Hepatocyte (in vitro differentiated cells): ENCODE data around the gene EPHB6. TPM values are rescaled to one million over a fixed set of nuclear protein-coding genes. Genes with fewer than 3 reads are reported as not detected.

Experiments
- DNase-seq: peaks from one replicate; pipeline ENCODE4 v3.0.0-alpha.2; 2016; ENCODE audit warnings: low spot score
- H2AFZ ChIP-seq: fragments of 200-600 bp; sonication (generic); 2 replicates; pipeline ENCODE4 v1.6.0; 2016; ENCODE audit warnings: antibody characterized with exemption, mild to moderate bottlenecking
- H3K27ac ChIP-seq: fragments of 200-600 bp; sonication (generic); 2 replicates; pipeline ENCODE4 v1.5.1; 2016; ENCODE audit warnings: mild to moderate bottlenecking
- H3K27me3 ChIP-seq: fragments of 200-600 bp; sonication (generic); 2 replicates; pipeline ENCODE4 v1.6.1; 2016
- H3K36me3 ChIP-seq: fragments of 200-600 bp; sonication (generic); replicated peaks from 2 replicates; pipeline ENCODE4 v1.5.1; 2016; ENCODE audit warnings: low read depth; ENCODE audit not compliant: insufficient read depth
- H3K4me1 ChIP-seq: fragments of 200-600 bp; sonication (generic); 2 replicates; pipeline ENCODE4 v1.5.1; 2016; ENCODE audit warnings: mild to moderate bottlenecking, moderate library complexity; ENCODE audit not compliant: insufficient read depth
- H3K4me2 ChIP-seq: fragments of 200-600 bp; sonication (generic); 2 replicates; pipeline ENCODE4 v1.6.0; 2016
- H3K4me3 ChIP-seq: fragments of 200-600 bp; sonication (generic); 2 replicates; pipeline ENCODE4 v1.5.1; 2016; ENCODE audit warnings: mild to moderate bottlenecking
- H3K79me2 ChIP-seq: fragments of 200-600 bp; sonication (generic); 2 replicates; pipeline ENCODE4 v1.6.0; 2017; ENCODE audit warnings: mild to moderate bottlenecking
- H3K9me2 ChIP-seq: fragments of 200-600 bp; sonication (generic); replicated peaks from 2 replicates; pipeline ENCODE4 v1.6.0; 2017; ENCODE audit warnings: mild to moderate bottlenecking; ENCODE audit not compliant: insufficient read depth
- H3K9me3 ChIP-seq: fragments of 200-600 bp; sonication (generic); 2 replicates; pipeline ENCODE4 v1.5.1; 2016; ENCODE audit warnings: low read depth, mild to moderate bottlenecking
- H4K20me1 ChIP-seq: fragments of 200-600 bp; sonication (generic); 2 replicates; pipeline ENCODE4 v1.6.0; 2016; ENCODE audit warnings: mild to moderate bottlenecking; ENCODE audit not compliant: insufficient read depth, poor library complexity, severe bottlenecking
- EZH2 ChIP-seq: fragments of 200-600 bp; sonication (generic); IDR thresholded peaks from 2 replicates; pipeline ENCODE4 v1.6.1; 2016; ENCODE audit warnings: antibody characterized with exemption, mild to moderate bottlenecking, borderline replicate concordance
- EZH2phosphoT487 ChIP-seq: fragments of 200-600 bp; sonication (generic); IDR thresholded peaks from one replicate; pipeline ENCODE4 v1.6.1; 2018; ENCODE audit warnings: antibody characterized with exemption, mild to moderate bottlenecking, low read depth, moderate library complexity; ENCODE audit not compliant: unreplicated experiment, severe bottlenecking
- WGBS: methylation state at CpG from one replicate; pipeline ENCODE4 v1.1.6; 2016; ENCODE audit warnings: low lambda C conversion rate; ENCODE audit errors: missing lambda C conversion rate; 5-methylcytosine and 5-hydroxymethylcytosine counted together
- polyA plus RNA-seq: library from polyadenylated mRNA; unstranded; fragments of >200 nt; fragmentation: Nextera tagmentation; extraction: Ambion mirVana; gene quantifications from 2 replicates; pipeline ENCODE4 v1.2.1, GENCODE V29; 2016
- total RNA-seq: library from RNA; depleted of rRNA; stranded (reverse); fragments of >200 nt; gene quantifications from 2 replicates; pipeline ENCODE4 v1.2.3, GENCODE V29; 2014
- TF ChIP-seq, protein P1 (sequence below): fragments of 200-600 bp; sonication (generic); IDR thresholded peaks from 2 replicates; pipeline ENCODE4 v1.5.1; 2016; ENCODE audit warnings: antibody characterized with exemption, mild to moderate bottlenecking; ENCODE audit not compliant: poor library complexity

The EPHB6 gene
- total and polyA plus RNA-seq, 2 experiments from 2014 or later: 14.8 to 29.6 TPM

DNA sequence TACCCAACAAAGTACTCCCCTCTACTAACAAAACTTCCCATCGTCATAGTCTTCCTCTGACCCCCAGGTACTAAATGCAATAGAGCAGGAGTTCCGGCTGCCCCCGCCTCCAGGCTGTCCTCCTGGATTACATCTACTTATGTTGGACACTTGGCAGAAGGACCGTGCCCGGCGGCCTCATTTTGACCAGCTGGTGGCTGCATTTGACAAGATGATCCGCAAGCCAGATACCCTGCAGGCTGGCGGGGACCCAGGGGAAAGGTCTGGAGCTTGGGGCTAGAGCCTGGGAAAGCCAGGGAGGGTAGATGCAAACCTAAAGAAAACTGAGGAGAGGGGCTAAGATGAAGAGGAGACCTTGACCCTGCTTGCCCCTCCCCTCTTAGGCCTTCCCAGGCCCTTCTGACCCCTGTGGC lies 15.3 kb downstream of the EPHB6 start:
- H2AFZ ChIP-seq: no peak overlapping the region
- no peaks in the 10 kb centered on the region for H3K27me3 ChIP-seq
- WGBS: 86% methylated on average over 8 of the region's 8 CpGs
- DNase-seq: no peak
- no peaks in the 10 kb centered on the region for H3K4me1 ChIP-seq
- no peaks in the 10 kb centered on the region for H3K9me2 ChIP-seq
- H3K9me3 ChIP-seq: no peaks in the 10 kb centered on the region
- no peak overlapping the region for H3K4me3 ChIP-seq
- H3K4me2 ChIP-seq: no peak overlapping the region
- H3K27ac ChIP-seq: no peak overlapping the region
- H3K36me3 ChIP-seq: no peaks in the 10 kb centered on the region
- no peaks in the 10 kb centered on the region for H4K20me1 ChIP-seq
- H3K79me2 ChIP-seq: no peaks in the 10 kb centered on the region
- TF ChIP-seq EZH2phosphoT487: no peak
- TF ChIP-seq EZH2: no peak
- TF ChIP-seq, protein P1, sequence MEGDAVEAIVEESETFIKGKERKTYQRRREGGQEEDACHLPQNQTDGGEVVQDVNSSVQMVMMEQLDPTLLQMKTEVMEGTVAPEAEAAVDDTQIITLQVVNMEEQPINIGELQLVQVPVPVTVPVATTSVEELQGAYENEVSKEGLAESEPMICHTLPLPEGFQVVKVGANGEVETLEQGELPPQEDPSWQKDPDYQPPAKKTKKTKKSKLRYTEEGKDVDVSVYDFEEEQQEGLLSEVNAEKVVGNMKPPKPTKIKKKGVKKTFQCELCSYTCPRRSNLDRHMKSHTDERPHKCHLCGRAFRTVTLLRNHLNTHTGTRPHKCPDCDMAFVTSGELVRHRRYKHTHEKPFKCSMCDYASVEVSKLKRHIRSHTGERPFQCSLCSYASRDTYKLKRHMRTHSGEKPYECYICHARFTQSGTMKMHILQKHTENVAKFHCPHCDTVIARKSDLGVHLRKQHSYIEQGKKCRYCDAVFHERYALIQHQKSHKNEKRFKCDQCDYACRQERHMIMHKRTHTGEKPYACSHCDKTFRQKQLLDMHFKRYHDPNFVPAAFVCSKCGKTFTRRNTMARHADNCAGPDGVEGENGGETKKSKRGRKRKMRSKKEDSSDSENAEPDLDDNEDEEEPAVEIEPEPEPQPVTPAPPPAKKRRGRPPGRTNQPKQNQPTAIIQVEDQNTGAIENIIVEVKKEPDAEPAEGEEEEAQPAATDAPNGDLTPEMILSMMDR: no peak

DNA sequence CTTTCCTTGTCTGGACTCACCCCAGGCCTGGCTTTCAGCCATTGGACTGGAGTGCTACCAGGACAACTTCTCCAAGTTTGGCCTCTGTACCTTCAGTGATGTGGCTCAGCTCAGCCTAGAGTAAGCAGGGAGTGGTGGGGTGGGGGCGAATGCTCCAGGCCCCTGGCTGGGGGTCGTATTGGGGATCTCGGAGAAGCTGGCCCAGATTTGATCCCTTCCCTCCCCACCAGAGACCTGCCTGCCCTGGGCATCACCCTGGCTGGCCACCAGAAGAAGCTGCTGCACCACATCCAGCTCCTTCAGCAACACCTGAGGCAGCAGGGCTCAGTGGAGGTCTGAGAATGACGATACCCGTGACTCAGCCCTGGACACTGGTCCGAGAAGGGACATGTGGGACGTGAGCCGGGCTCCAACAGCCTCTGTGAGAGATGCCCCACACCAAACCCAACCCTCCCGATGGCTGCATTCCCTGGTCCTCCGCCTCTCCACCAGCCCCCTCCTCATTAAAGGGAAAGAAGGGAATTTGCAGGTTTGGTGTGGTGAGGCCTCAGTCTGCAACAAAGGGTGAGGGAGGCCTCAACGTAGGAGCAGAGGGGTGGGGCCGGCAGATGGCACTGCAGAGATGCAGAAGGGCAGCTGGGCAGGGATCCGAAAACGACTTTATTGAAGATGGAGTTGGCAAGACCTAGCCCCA lies 15.8 kb downstream of the EPHB6 start:
- Histone ChIP-seq H2AFZ (no peak overlapping the region), H3K36me3 (no peaks in the 10 kb centered on the region), H3K4me1 (no peaks in the 10 kb centered on the region), H4K20me1 (no peaks in the 10 kb centered on the region), H3K79me2 (no peaks in the 10 kb centered on the region), H3K27ac (no peak overlapping the region), H3K9me2 (no peaks in the 10 kb centered on the region), H3K4me2 (no peak overlapping the region), H3K9me3 (no peaks in the 10 kb centered on the region), H3K27me3 (no peaks in the 10 kb centered on the region), H3K4me3 (no peak overlapping the region)
- TF ChIP-seq EZH2: no peak
- TF ChIP-seq, protein P1: no peak
- no peak for TF ChIP-seq EZH2phosphoT487
- DNase-seq: no peak
- 96% methylated on average over 11 of the region's 14 CpGs for WGBS

- no peaks in the 10 kb centered on the region for H3K4me1 ChIP-seq
- no peak overlapping the region for H2AFZ ChIP-seq
- no peak overlapping the region for H3K4me3 ChIP-seq
- no peaks in the 10 kb centered on the region for H3K9me2 ChIP-seq
- no peaks in the 10 kb centered on the region for H3K27me3 ChIP-seq
- no peaks in the 10 kb centered on the region for H3K9me3 ChIP-seq
- H4K20me1 ChIP-seq: no peaks in the 10 kb centered on the region
- H3K27ac ChIP-seq: no peak overlapping the region
- DNase-seq: no peak
- 93% methylated on average over 23 of the region's 23 CpGs for WGBS
- TF ChIP-seq, protein P1: no peak
- no peak for TF ChIP-seq EZH2phosphoT487
- TF ChIP-seq EZH2: no peak
- H3K4me2 ChIP-seq: no peak overlapping the region
- H3K36me3 ChIP-seq: no peaks in the 10 kb centered on the region
- no peaks in the 10 kb centered on the region for H3K79me2 ChIP-seq
Observed at GRCh38 chr7:142871260-142872105, 16.6 kb downstream of the EPHB6 start.
